HepG2 (cell line): ENCODE measurements around the gene TSPYL4. TPM values are rescaled to one million over a fixed set of nuclear protein-coding genes. Genes with fewer than 3 reads are reported as not detected.
A peak's percentile ranks its signal among the peaks of the same experiment; 100 is the strongest.

Experiments used
- FOXC1 ChIP-seq: sonication (generic); formaldehyde crosslinking; IDR thresholded peaks from 2 replicates; pipeline ENCODE4 v1.8.0; 2022; ENCODE audit warnings: mild to moderate bottlenecking, missing genetic modification reagents, borderline replicate concordance
- FOXK1 ChIP-seq: sonication (generic); formaldehyde crosslinking; IDR thresholded peaks from 2 replicates; pipeline ENCODE4 v1.4.0; 2020; ENCODE audit warnings: low read depth, missing genetic modification reagents, borderline replicate concordance
- FOXM1 ChIP-seq: sonication (generic); formaldehyde crosslinking; IDR thresholded peaks from 2 replicates; pipeline ENCODE4 v1.5.0; 2020; ENCODE audit warnings: missing genetic modification reagents
- HNF4G ChIP-seq, 2 experiments: sonication (generic) in 1 of 2; formaldehyde crosslinking in 1 of 2; IDR thresholded peaks; 2 replicates each; pipeline versions ENCODE4 v1.4.0 to v1.6.1; 2011 to 2020; ENCODE audit warnings: borderline replicate concordance in 2 of 2, low read depth in 2 of 2, mild to moderate bottlenecking in 2 of 2, low read length in 1 of 2, missing genetic modification reagents in 1 of 2, moderate library complexity in 1 of 2
- HOXA3 ChIP-seq: sonication (generic); formaldehyde crosslinking; IDR thresholded peaks from 2 replicates; pipeline ENCODE4 v1.5.0; 2020; ENCODE audit warnings: missing genetic modification reagents
- MYPOP ChIP-seq: sonication (generic); formaldehyde crosslinking; IDR thresholded peaks from 2 replicates; pipeline ENCODE4 v1.8.1; 2023; ENCODE audit warnings: mild to moderate bottlenecking, moderate library complexity, missing genetic modification reagents
- POGZ ChIP-seq: sonication (generic); formaldehyde crosslinking; IDR thresholded peaks from 2 replicates; pipeline ENCODE4 v1.4.0; 2020; ENCODE audit warnings: mild to moderate bottlenecking, missing genetic modification reagents
- PTBP1 ChIP-seq: fragments of 200-400 bp; formaldehyde crosslinking; IDR thresholded peaks from 2 replicates; pipeline ENCODE4 v1.6.1; 2018; ENCODE audit warnings: low read length, low read depth; ENCODE audit not compliant: poor library complexity, severe bottlenecking
- RFX3 ChIP-seq: IDR thresholded peaks from 2 replicates; pipeline ENCODE4 v1.6.1; 2016; ENCODE audit warnings: missing biosample characterization, missing genetic modification reagents
- SALL1 ChIP-seq: sonication (generic); formaldehyde crosslinking; IDR thresholded peaks from 2 replicates; pipeline ENCODE4 v1.8.0; 2022; ENCODE audit warnings: mild to moderate bottlenecking, missing genetic modification reagents
- SMC3 ChIP-seq: IDR thresholded peaks from 2 replicates; pipeline ENCODE4 v1.6.1; 2011; ENCODE audit warnings: low read length, improper control_type of control experiment
- SPEN ChIP-seq: sonication (generic); formaldehyde crosslinking; IDR thresholded peaks from 2 replicates; pipeline ENCODE4 v1.5.1; 2020; ENCODE audit warnings: low read depth, mild to moderate bottlenecking, missing genetic modification reagents
- STAT5B ChIP-seq: sonication (generic); formaldehyde crosslinking; IDR thresholded peaks from 2 replicates; pipeline ENCODE4 v1.4.0; 2020; ENCODE audit warnings: missing genetic modification reagents
- YY1 ChIP-seq: IDR thresholded peaks from 2 replicates; pipeline ENCODE4 v1.6.1; 2011; ENCODE audit warnings: low read length, low read depth, moderate library complexity, mild to moderate bottlenecking; ENCODE audit not compliant: insufficient read depth, insufficient replicate concordance
- ZFX ChIP-seq: sonication (generic); formaldehyde crosslinking; IDR thresholded peaks from 2 replicates; pipeline ENCODE4 v1.4.0; 2020; ENCODE audit warnings: mild to moderate bottlenecking, low read depth, missing genetic modification reagents, moderate library complexity
- ZNF709 ChIP-seq: sonication (generic); formaldehyde crosslinking; IDR thresholded peaks from 2 replicates; pipeline ENCODE4 v1.5.0; 2020; ENCODE audit warnings: mild to moderate bottlenecking, missing genetic modification reagents
- ZNF761 ChIP-seq: sonication (generic); formaldehyde crosslinking; conservative IDR thresholded peaks from 2 replicates; pipeline ENCODE4 v1.4.0; 2020; ENCODE audit warnings: mild to moderate bottlenecking, missing genetic modification reagents
- polyA plus RNA-seq, 8 experiments: library from polyadenylated mRNA; depleted of rRNA in 3 of 8; stranded (reverse) in 7 of 8; unstranded in 1 of 8; fragments of >200 nt; fragmentation: Illumina TruSeq in 4 of 8; extraction: Trizol in 4 of 8; gene quantifications; 2 replicates each; pipeline versions ENCODE4 v1.2.1 to v1.2.3, GENCODE V29; 2011 to 2016; ENCODE audit warnings: low read depth in 4 of 8, missing spikeins in 1 of 8, mixed read lengths in 1 of 8; ENCODE audit not compliant: insufficient read depth in 1 of 8
- total RNA-seq, 5 experiments: library from RNA; depleted of rRNA; stranded (reverse); fragments of >200 nt; fragmentation: Illumina TruSeq; extraction: Trizol; gene quantifications; 2 replicates each; pipeline ENCODE4 v1.2.3, GENCODE V29; 2016; ENCODE audit warnings: low read depth in 1 of 5
- TF ChIP-seq, protein P1 (sequence below): sonication (generic); formaldehyde crosslinking; IDR thresholded peaks from 2 replicates; pipeline ENCODE4 v1.4.0; 2020; ENCODE audit warnings: missing genetic modification reagents
- TF ChIP-seq, protein P2 (sequence below): sonication (generic); formaldehyde crosslinking; IDR thresholded peaks from 2 replicates; pipeline ENCODE4 v1.4.0; 2020; ENCODE audit warnings: missing genetic modification reagents
- TF ChIP-seq, protein P3 (sequence below): sonication (generic); formaldehyde crosslinking; IDR thresholded peaks from 2 replicates; pipeline ENCODE4 v1.8.1; 2023; ENCODE audit warnings: mild to moderate bottlenecking, missing genetic modification reagents

Gene TSPYL4
- total and polyA plus RNA-seq, 2 of the 13 experiments (the other 11 are each of a cell fraction or from before 2014, with no cell fraction given): 18.0 to 19.7 TPM

- TF ChIP-seq FOXC1 (CRISPR knock-in tag): no peak; the same call in none of the 2 replicates
- peak; percentile 90 for TF ChIP-seq MYPOP (CRISPR knock-in tag)
- TF ChIP-seq YY1: peak; percentile 48
- TF ChIP-seq FOXM1 (CRISPR knock-in tag): peak; percentile 60; the same call in 1 of the 2 replicates
- TF ChIP-seq ZFX: peak; percentile 91
- no peak for TF ChIP-seq HNF4G (IDR thresholded peaks at IDR 0.05; ENCODE audit: borderline replicate concordance, low read depth, low read length)
- peak; percentile 50; the same call in 1 of the 2 replicates for TF ChIP-seq HNF4G (CRISPR knock-in tag; IDR thresholded peaks at IDR 0.05; ENCODE audit: borderline replicate concordance, low read depth)
- peak; percentile 71; the same call in 1 of the 2 replicates for TF ChIP-seq HOXA3 (CRISPR knock-in tag)
- TF ChIP-seq, protein P1, sequence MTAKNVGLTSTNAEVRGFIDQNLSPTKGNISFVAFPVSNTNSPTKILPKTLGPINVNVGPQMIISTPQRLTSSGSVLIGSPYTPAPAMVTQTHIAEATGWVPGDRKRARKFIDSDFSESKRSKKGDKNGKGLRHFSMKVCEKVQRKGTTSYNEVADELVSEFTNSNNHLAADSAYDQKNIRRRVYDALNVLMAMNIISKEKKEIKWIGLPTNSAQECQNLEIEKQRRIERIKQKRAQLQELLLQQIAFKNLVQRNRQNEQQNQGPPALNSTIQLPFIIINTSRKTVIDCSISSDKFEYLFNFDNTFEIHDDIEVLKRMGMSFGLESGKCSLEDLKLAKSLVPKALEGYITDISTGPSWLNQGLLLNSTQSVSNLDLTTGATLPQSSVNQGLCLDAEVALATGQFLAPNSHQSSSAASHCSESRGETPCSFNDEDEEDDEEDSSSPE (CRISPR knock-in tag): no peak; the same call in 1 of the 2 replicates
- TF ChIP-seq, protein P2, sequence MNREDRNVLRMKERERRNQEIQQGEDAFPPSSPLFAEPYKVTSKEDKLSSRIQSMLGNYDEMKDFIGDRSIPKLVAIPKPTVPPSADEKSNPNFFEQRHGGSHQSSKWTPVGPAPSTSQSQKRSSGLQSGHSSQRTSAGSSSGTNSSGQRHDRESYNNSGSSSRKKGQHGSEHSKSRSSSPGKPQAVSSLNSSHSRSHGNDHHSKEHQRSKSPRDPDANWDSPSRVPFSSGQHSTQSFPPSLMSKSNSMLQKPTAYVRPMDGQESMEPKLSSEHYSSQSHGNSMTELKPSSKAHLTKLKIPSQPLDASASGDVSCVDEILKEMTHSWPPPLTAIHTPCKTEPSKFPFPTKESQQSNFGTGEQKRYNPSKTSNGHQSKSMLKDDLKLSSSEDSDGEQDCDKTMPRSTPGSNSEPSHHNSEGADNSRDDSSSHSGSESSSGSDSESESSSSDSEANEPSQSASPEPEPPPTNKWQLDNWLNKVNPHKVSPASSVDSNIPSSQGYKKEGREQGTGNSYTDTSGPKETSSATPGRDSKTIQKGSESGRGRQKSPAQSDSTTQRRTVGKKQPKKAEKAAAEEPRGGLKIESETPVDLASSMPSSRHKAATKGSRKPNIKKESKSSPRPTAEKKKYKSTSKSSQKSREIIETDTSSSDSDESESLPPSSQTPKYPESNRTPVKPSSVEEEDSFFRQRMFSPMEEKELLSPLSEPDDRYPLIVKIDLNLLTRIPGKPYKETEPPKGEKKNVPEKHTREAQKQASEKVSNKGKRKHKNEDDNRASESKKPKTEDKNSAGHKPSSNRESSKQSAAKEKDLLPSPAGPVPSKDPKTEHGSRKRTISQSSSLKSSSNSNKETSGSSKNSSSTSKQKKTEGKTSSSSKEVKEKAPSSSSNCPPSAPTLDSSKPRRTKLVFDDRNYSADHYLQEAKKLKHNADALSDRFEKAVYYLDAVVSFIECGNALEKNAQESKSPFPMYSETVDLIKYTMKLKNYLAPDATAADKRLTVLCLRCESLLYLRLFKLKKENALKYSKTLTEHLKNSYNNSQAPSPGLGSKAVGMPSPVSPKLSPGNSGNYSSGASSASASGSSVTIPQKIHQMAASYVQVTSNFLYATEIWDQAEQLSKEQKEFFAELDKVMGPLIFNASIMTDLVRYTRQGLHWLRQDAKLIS: peak; percentile 11; the same call in 1 of the 2 replicates
- no peak for TF ChIP-seq PTBP1
- TF ChIP-seq RFX3 (CRISPR knock-in tag): peak; percentile 40; the same call in 1 of the 2 replicates
- TF ChIP-seq, protein P3, sequence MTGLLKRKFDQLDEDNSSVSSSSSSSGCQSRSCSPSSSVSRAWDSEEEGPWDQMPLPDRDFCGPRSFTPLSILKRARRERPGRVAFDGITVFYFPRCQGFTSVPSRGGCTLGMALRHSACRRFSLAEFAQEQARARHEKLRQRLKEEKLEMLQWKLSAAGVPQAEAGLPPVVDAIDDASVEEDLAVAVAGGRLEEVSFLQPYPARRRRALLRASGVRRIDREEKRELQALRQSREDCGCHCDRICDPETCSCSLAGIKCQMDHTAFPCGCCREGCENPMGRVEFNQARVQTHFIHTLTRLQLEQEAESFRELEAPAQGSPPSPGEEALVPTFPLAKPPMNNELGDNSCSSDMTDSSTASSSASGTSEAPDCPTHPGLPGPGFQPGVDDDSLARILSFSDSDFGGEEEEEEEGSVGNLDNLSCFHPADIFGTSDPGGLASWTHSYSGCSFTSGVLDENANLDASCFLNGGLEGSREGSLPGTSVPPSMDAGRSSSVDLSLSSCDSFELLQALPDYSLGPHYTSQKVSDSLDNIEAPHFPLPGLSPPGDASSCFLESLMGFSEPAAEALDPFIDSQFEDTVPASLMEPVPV (CRISPR knock-in tag): peak; percentile 95
- TF ChIP-seq STAT5B (CRISPR knock-in tag): no peak
- peak; percentile 56; the same call in 1 of the 2 replicates for TF ChIP-seq FOXK1
- peak; percentile 92 for TF ChIP-seq POGZ (CRISPR knock-in tag)
- TF ChIP-seq ZNF761 (CRISPR knock-in tag): peak; percentile 80; the same call in 1 of the 2 replicates
- peak; percentile 57 for TF ChIP-seq ZNF709 (CRISPR knock-in tag)
- peak; percentile 90 for TF ChIP-seq SPEN (CRISPR knock-in tag)
- no peak for TF ChIP-seq SMC3
- peak; percentile 83 for TF ChIP-seq SALL1 (CRISPR knock-in tag)
Observed at GRCh38 chr6:116279232-116280160, 25.6 kb upstream of the TSPYL4 start, which contains the start of gene TSPYL1 (continued).
